GM12892 (cell line): ENCODE data around the gene RPL31. TPM values are rescaled to one million over a fixed set of nuclear protein-coding genes. Genes with fewer than 3 reads are reported as not detected.

ENCODE experiments used
- DNase-seq: peaks from one replicate; pipeline ENCODE4 v3.0.0; 2011; ENCODE audit not compliant: insufficient read length
- FAIRE-seq: peaks from 2 replicates; lab custom pipeline; 2011; peaks lifted over from hg19 to GRCh38; lab: Jason Lieb, UNC
- POLR2A ChIP-seq: IDR thresholded peaks from 2 replicates; pipeline ENCODE4 v1.6.1; 2011; ENCODE audit warnings: low read depth, low read length, control low read depth
- POLR2AphosphoS5 ChIP-seq: IDR thresholded peaks from 2 replicates; pipeline ENCODE4 v1.6.1; 2011; ENCODE audit warnings: low read depth, low read length, control low read depth
- TAF1 ChIP-seq: IDR thresholded peaks from 2 replicates; pipeline ENCODE4 v1.6.1; 2011; ENCODE audit warnings: low read depth, mild to moderate bottlenecking, control low read depth, low read length, borderline replicate concordance
- polyA plus RNA-seq: library from polyadenylated mRNA; unstranded; fragments of >200 nt; gene quantifications from one replicate; pipeline ENCODE4 v1.2.1, GENCODE V29; 2012; ENCODE audit warnings: missing spikeins, inconsistent platforms; ENCODE audit not compliant: missing spikeins

RPL31 gene
- polyA plus RNA-seq: 9,793 TPM

DNA sequence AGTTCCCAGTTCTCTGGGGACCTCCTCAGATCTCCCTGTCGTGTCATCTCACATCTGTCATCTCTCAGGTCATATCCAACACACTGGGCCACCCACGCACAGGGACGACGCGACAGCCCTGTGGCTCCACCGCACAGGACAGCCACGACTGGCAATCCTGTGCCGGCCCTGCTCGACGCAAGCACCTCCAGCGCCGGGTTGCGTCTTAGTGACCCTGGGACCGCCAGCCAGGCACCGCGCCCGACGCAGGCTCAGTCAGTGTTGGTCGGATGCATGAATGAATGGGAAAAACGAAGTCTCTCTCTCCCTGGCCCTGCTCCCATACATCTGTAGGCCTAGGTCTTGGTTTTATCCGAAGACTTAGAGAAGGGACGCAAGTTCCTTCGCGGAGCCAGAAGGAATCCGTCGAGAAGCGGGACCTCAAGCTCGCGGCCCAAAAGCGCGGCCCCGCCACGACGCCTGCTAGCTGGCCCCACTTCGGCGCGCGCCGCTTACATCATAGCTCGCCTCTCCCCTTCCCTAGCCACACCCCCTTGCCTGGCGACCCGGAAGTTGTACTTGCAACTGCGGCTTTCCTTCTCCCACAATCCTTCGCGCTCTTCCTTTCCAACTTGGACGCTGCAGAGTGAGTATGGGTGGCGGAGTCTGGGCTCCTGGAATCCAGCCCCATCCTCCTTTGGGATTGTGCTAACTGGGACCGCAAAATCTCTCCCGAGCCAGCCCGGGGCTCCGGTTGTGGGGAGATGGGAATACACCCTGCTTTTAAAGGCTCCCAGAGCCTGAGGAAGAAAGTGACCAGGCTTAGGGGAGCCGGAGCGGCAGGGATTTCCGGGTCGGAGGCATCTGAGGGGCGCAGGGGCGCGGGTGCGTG lies at the start of gene RPL31:
Gene RPL31, plus strand, starts transcription at position 599 of the 871 bp plus-strand sequence. CDS start 413 bp downstream, outside the sequence.
- DNase-seq (peak; percentile 98), FAIRE-seq (peak; percentile 92)
- peak; percentile 100 for TF ChIP-seq TAF1
- TF ChIP-seq POLR2A: peak; percentile 100
- peak; percentile 99 for TF ChIP-seq POLR2AphosphoS5

DNA sequence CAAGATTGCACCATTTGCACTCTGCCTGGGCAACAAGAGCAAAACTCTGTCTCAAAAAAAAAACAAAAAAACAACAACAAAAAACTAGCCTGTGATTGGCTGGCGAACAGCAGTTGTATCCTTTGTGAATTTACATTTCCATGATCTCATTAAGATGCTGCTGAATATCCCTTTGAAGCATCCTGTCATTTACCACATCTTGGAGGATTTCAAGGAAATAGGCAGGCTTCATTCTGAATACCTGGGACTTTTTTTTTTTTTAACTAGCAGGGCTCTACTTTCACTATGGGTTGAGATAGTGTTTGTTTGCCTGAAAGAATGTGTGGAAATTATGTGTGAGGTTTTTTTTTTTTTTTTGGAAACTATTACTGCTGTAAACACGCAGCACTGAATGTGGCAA lies 49.6 kb upstream of the RPL31 start:
- DNase-seq (no peak), FAIRE-seq (no peak)
- TF ChIP-seq TAF1: no peak
- TF ChIP-seq POLR2AphosphoS5: no peak
- TF ChIP-seq POLR2A: no peak

DNA sequence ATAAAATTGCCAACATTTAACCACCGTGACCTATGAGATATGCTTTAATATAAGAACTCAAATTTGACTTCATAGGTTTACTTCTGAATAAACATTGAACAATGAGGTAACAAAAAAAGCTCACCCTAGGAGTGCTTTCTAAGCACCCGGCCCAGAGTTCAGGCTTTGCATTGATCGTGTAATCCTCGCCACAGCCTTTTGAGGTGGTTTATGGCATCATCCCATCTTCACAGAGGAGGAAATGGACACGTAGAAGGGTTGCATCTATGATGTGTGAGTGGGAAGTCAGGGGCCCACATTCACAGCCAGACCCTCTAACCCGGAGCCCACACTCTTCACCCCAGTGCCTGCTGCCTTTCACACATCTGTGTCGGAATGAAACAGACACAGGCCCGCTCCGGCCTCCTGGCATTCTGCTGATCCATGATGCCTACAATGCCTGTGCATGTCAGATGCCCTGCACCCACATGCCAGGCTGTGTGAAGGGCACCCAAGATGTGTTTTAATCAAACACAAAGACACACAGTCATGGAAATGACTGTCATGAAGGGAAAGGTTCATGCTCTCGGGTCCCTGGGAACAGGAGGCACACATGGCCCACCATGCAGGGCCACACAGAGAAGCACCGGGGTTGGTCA lies 48.6 kb upstream of the RPL31 start:
- TF ChIP-seq POLR2A (no peak), TAF1 (no peak), POLR2AphosphoS5 (no peak)
- DNase-seq: no peak
- no peak for FAIRE-seq

DNA sequence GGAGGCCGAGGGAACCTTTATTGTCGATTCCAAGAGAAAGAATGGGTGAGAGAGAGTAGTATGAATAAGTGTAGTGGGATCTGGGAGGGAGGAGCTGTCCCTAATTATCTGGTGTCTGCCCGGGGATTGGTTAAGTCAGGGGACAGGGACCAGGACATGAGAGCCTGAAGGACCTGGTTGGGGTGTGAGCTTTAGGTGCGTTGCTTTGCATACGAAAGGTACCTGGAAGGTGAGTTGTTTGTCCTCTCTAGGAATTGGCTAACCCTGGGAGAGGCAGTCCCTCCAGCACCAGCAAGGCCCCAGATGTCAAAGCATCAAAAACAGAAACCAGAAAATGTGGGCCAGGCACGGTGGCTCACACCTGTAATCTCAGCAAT lies 48.1 kb upstream of the RPL31 start:
- TF ChIP-seq POLR2A (no peak), TAF1 (no peak), POLR2AphosphoS5 (no peak)
- DNase-seq (no peak), FAIRE-seq (no peak)

DNA sequence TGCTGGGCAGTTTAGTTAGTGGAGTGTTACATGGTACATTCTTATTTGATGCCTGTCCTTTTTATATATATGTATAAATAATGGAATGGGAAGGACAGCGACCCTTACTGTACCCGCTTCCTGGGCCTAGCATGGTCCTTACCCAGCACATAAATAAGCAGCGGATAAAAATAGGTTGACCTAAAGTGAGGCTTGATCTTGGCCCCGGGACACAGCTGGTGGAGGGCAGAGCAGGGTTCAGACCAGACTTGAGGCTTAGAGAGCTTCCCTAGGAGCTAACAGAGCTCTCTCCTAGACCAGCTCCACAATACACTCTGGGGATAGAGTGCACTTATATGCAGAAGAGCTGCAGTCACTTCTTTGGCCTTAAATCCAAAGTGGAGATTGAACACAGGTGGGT lies 46.9 kb upstream of the RPL31 start:
- TF ChIP-seq TAF1 (no peak), POLR2AphosphoS5 (no peak), POLR2A (no peak)
- FAIRE-seq: no peak
- DNase-seq: no peak

DNA sequence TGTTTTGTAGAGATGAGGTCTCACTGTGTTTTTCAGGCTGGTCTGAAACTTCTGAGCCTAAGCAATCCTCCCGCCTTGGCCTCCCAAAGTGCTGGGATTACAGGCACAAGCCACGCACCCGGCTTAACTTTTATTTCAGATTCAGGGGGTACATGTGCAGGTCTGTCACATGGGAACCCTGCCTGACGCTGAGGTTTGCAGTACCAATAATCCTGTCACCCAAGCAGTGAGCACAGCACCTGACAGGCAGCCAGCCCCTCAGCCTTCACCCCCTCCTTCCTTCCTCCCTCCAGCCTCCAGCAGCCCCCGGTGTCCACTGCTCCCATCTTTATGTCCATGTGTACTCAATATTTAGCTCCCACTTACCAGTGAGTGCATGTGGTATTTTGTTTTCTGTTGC lies 46.0 kb upstream of the RPL31 start:
- no peak for TF ChIP-seq POLR2AphosphoS5
- TF ChIP-seq TAF1: no peak
- no peak for TF ChIP-seq POLR2A
- DNase-seq: no peak
- no peak for FAIRE-seq

DNA sequence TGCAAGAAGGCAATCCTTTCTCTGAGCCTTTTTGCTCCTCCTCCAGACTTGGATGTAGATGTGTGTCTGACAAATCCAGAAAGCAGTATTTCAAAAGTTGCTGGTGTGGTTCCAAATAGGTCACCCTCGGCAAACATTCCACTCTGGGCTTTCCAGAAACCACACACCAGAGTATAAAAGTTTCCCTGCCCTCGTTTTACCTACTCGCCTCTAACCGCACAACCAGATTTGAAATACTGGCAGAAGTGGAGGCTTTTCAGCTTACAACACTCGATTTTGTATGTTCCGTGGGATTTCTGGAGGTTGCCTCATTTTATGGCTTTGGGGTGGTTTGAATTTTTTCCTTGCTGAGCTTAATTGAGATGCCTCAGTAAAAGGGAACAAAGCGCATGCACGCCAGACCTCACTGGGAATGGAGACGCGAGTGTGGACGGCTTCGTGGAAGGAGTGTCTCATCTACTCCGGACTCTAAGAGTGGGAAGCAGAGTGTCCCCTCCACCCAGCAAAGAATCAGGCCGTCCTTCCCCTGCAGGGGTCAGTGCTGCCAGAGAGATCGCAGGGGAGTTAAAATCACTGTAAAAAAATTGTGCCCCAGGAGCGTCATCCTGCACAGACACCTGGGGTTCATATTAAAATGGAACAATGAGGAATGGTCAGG lies 44.0 kb upstream of the RPL31 start:
- TF ChIP-seq POLR2AphosphoS5: no peak
- no peak for TF ChIP-seq POLR2A
- no peak for TF ChIP-seq TAF1
- DNase-seq (no peak), FAIRE-seq (no peak)

DNA sequence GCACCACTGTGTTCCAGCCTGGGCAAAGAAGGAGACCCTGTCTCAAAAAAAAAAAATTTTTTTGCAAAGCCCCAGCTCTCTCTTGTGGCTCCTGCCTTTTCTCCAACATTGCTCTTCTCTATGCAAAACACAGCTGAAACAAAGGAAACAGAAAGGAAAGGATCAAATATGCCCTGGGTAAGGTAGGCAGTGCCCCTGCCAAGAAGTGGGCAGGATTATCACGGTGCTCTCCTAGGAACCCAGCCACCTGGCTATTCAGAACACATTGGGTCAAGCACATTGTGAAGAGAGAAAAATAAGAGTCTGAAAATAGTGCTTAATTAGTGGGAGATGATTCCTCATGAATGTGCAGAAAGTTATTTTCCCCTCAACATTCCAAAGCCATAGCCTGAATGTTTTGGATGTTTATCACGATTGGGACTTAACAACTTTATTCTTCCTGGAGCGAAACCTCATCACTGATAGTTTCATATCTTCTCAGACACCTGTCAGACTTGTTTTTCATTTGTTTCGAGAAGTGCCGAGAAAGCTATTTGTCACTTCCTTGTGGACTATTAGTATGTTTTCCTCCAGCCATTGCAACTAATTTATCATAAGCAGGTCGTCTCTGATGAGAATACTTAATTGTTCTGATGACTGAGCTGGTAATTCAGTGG lies 42.7 kb upstream of the RPL31 start:
- no peak for FAIRE-seq

DNA sequence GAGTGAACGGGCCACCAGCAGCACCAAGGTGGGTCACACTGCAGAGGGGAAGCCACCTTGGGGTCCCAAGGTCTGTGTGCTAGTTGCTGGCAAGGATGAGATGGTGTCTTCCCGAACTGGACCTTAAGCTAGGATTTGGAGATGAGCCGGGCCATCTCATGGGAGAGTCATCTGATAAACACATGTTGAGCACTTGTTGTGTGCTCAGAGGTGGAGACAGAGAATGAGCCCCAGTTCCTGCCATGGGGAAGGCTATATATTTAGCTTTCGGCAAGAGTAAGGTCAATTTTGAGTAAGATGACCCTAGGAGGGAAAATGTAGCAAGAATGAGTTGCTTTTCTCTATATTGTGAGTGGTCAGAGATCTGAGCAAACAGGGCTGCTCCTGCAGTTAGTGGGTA lies 41.4 kb upstream of the RPL31 start:
- DNase-seq: no peak
- FAIRE-seq: no peak
- TF ChIP-seq TAF1: no peak
- TF ChIP-seq POLR2AphosphoS5: no peak
- no peak for TF ChIP-seq POLR2A

More for the DNA sequence above, 42.7 kb upstream of the RPL31 start:
- no peak for DNase-seq
- TF ChIP-seq POLR2AphosphoS5: no peak
- no peak for TF ChIP-seq POLR2A
- TF ChIP-seq TAF1: no peak

DNA sequence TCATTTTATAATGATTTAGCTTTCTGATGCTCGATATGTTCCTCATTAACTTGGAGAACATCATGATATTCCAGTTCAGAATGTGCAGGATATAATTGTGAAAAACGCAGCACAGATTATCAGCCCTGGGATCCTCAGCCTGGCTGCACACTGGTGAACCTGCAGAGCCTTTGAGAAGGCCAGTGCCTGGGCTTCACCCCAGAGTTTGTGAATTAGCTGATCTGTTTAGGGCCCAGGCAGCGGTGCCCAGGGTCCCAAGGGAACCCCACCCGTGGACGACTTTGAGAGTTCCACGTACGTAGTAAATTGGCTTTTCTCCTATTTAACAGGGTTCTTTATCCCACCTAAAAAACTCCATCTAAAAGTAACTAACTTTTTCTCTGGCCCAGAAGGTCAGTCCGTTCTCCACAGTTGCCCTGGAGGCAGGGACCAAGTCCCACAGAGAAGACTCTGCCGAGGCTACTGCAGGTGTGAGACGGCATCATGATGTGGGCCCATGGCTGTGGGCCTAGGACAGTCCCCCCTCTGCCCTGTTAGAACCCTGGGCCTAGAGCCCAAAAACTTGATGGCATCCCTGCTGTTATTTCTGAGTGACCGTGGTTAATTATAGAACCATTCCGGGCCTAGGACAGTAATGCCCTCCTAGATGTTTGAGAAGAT lies 39.6 kb upstream of the RPL31 start:
- DNase-seq (no peak), FAIRE-seq (no peak)
- TF ChIP-seq POLR2AphosphoS5: no peak
- TF ChIP-seq POLR2A: no peak
- TF ChIP-seq TAF1: no peak

DNA sequence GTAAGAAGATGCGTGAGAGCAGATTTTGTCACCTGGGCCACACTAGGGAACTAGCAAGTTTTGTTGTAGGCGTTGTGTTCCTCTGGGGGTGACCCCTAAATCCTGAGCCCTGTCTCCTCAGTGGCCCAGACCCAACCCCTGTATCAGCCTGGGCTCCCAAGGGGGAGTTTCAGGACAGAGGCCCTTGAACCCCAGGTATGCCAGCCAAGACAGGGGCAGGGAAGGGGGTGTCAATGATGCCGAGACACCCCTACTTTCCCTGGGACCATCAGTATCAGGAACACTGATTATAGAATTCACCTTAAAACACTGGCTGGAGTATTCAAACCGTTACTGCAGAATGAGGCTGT lies 39.1 kb upstream of the RPL31 start:
- no peak for FAIRE-seq
- DNase-seq: no peak
- TF ChIP-seq TAF1: no peak
- TF ChIP-seq POLR2A: no peak

DNA sequence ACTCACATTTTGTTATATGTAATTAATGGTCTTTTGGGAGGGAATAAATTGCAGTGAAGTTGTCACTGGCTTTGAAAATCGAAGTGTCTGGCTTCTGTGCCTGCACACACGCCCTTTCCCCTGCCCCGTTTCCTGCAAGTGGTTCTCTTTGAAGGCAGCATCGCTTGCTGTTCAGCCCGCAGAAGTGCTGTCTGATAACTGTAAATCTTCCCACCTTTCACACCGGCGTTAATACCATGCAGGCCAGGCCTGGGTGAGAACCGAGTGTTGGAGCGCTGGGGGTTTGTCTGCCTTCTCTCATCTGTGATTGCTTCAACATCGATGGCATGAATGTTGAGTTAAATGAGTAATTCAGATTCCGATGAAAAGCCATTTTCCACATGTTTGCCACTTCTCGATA lies 37.9 kb upstream of the RPL31 start:
- no peak for TF ChIP-seq POLR2AphosphoS5
- TF ChIP-seq TAF1: no peak
- no peak for TF ChIP-seq POLR2A
- DNase-seq (no peak), FAIRE-seq (no peak)
